ENCODE data around the gene CACNA1D. TPM values are rescaled to one million over a fixed set of nuclear protein-coding genes. Genes with fewer than 3 reads are reported as not detected.

The CACNA1D gene
- total RNA-seq, 1 experiment from 2014 or later, result 1.1 TPM

DNA sequence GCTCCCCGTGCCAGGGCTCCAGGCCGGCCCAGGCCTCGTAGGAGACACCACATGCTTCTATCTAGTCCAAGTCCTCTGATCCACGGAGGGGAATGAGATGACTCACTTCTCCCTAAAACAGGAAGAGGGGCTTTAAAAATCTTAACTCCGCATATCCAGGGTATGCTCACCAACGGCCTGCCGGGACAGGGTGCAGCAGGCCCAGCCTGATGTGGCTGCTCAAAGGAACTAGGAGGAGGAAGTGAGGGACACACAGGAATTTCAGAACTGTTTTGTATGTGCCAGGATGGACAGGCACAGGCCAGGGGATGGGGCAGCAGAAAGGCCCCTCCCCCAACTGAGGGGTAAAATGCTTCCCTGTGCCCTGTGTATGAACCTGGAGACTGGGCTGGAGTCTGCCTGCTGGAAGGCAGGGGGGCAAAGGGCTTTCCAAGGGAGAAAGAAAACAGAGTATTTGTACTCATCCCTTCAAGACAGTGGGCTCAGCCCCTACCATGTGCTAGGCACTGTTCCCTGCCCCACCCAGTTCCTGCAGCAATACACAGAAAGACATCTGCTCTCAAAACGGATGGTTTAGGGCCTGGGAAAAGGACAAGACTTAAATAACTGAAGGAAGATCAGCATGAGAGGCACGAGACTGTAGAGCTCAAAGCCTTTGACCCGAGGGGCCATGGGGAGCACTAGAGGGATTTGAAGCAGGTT lies 329.7 kb downstream of the CACNA1D start:
- no peak overlapping the region for H2AFZ ChIP-seq (ENCODE audit: low read depth, low read length, poor library complexity, severe bottlenecking)
- no peak overlapping the region for H3K4me2 ChIP-seq (ENCODE audit: low read length)
- no peaks in the 10 kb centered on the region for H3K27me3 ChIP-seq (ENCODE audit: insufficient read depth, low read length)
- H3K4me1 ChIP-seq (ENCODE audit: control insufficient read depth in 1 of 2, insufficient read depth in 2 of 2, low read length in 2 of 2), result no peaks in the 10 kb centered on the region
- H3K9me3 ChIP-seq (ENCODE audit: control insufficient read depth in 1 of 2, insufficient read depth in 1 of 2, low read depth in 1 of 2, low read length in 2 of 2), result no peaks in the 10 kb centered on the region
- BruUV-seq (replicated peaks), result no TSS peak
- no peaks in the 10 kb centered on the region for H3K79me2 ChIP-seq (ENCODE audit: insufficient read depth, low read length)
- H3K36me3 ChIP-seq (ENCODE audit: control insufficient read depth in 1 of 2, insufficient read depth in 2 of 2, low read length in 2 of 2), result no peaks in the 10 kb centered on the region
- H3K9ac ChIP-seq (ENCODE audit: low read length), result no peak overlapping the region
- RAD21 ChIA-PET (ENCODE audit: low non-redundant PET in 1 of 2, low total read pairs in 2 of 2, uncharacterized antibody in 2 of 2, unreplicated experiment in 2 of 2), result no interaction called here
- POLR2A ChIA-PET, result no interaction called here
- no peaks in the 10 kb centered on the region for H4K20me1 ChIP-seq (ENCODE audit: insufficient read depth)
- no peak for DNase-seq (ENCODE audit: low read depth, low spot score)
- CTCF ChIA-PET, result no interaction called here
- intact Hi-C loops (cut with micrococcal nuclease), result no loop called here
- no peaks in the 10 kb centered on the region for H3K9me2 ChIP-seq (ENCODE audit: insufficient read depth)
- no peak for ATAC-seq
- no peak overlapping the region for H3K27ac ChIP-seq (ENCODE audit: low read depth, low read length)
- no peak overlapping the region for H3K4me3 ChIP-seq (replicated peaks in 1 of 2; ENCODE audit: low read depth in 1 of 2, low read length in 2 of 2)
- no peak for TF ChIP-seq SP1 (IDR thresholded peaks at IDR 0.05; ENCODE audit: low read depth)
- TF ChIP-seq JUND (IDR thresholded peaks at IDR 0.05), result no peak
- TF ChIP-seq YY1 (IDR thresholded peaks at IDR 0.05; ENCODE audit: extremely low read depth, insufficient replicate concordance, low read depth, low read length), result no peak
- TF ChIP-seq ZNF274 (IDR thresholded peaks at IDR 0.05; ENCODE audit: low read depth, low read length), result no peak
- TF ChIP-seq RAD21 (IDR thresholded peaks at IDR 0.05; ENCODE audit: low read depth), result no peak
- no peak for TF ChIP-seq ZFX (IDR thresholded peaks at IDR 0.05)
- TF ChIP-seq POLR2A (IDR thresholded peaks at IDR 0.05; ENCODE audit: borderline replicate concordance, extremely low read depth, insufficient read depth, insufficient read length), result no peak
- TF ChIP-seq, protein P1, sequence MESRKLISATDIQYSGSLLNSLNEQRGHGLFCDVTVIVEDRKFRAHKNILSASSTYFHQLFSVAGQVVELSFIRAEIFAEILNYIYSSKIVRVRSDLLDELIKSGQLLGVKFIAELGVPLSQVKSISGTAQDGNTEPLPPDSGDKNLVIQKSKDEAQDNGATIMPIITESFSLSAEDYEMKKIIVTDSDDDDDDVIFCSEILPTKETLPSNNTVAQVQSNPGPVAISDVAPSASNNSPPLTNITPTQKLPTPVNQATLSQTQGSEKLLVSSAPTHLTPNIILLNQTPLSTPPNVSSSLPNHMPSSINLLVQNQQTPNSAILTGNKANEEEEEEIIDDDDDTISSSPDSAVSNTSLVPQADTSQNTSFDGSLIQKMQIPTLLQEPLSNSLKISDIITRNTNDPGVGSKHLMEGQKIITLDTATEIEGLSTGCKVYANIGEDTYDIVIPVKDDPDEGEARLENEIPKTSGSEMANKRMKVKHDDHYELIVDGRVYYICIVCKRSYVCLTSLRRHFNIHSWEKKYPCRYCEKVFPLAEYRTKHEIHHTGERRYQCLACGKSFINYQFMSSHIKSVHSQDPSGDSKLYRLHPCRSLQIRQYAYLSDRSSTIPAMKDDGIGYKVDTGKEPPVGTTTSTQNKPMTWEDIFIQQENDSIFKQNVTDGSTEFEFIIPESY (IDR thresholded peaks at IDR 0.05; ENCODE audit: extremely low read depth, insufficient replicate concordance, low read length), result no peak
- TF ChIP-seq EGR1 (IDR thresholded peaks at IDR 0.05; ENCODE audit: low read depth), result no peak
- no peak for TF ChIP-seq FOSL1 (IDR thresholded peaks at IDR 0.05; ENCODE audit: low read depth)

Measured in HCT116 (cell line).